ENCODE data around the gene ULBP1.

ULBP1 gene

GRCh38 chr6:149990212-149990660 is 26.5 kb downstream of the ULBP1 start:
- TF ChIP-seq TEAD4 (IDR thresholded peaks at IDR 0.05) (no peak), YY1 (IDR thresholded peaks at IDR 0.05; ENCODE audit: low read depth) (no peak), REST (IDR thresholded peaks at IDR 0.05; ENCODE audit: low read depth) (no peak), ZBTB7A (IDR thresholded peaks at IDR 0.05; ENCODE audit: low read depth) (no peak), TCF12 (IDR thresholded peaks at IDR 0.05; ENCODE audit: low read depth) (no peak), CREB1 (IDR thresholded peaks at IDR 0.05; ENCODE audit: low read depth) (no peak), EGR1 (IDR thresholded peaks at IDR 0.05) (no peak), TAF1 (IDR thresholded peaks at IDR 0.05; ENCODE audit: low read depth) (no peak), USF1 (IDR thresholded peaks at IDR 0.05) (no peak), FOXM1 (IDR thresholded peaks at IDR 0.05; ENCODE audit: borderline replicate concordance, low read depth) (no peak), EP300 (IDR thresholded peaks at IDR 0.05; ENCODE audit: borderline replicate concordance) (no peak), MAX (IDR thresholded peaks at IDR 0.05) (no peak), RAD21 (IDR thresholded peaks at IDR 0.05; ENCODE audit: low read depth) (no peak), NFIC (IDR thresholded peaks at IDR 0.05) (no peak), CEBPB (IDR thresholded peaks at IDR 0.05) (no peak)

GRCh38 chr6:149990661-149991471 is 27.1 kb downstream of the ULBP1 start:
- TF ChIP-seq ZBTB7A (IDR thresholded peaks at IDR 0.05; ENCODE audit: low read depth) (peak; percentile 58), TEAD4 (IDR thresholded peaks at IDR 0.05) (no peak)

- TF ChIP-seq CREB1 (IDR thresholded peaks at IDR 0.05; ENCODE audit: low read depth) = no peak
- TF ChIP-seq NFIC (IDR thresholded peaks at IDR 0.05) = no peak
- no peak for TF ChIP-seq ZBTB7A (IDR thresholded peaks at IDR 0.05; ENCODE audit: low read depth)
- no peak for TF ChIP-seq MAX (IDR thresholded peaks at IDR 0.05)
- TF ChIP-seq TCF12 (IDR thresholded peaks at IDR 0.05; ENCODE audit: low read depth) = no peak
- TF ChIP-seq RAD21 (IDR thresholded peaks at IDR 0.05; ENCODE audit: low read depth) = no peak
- no peak for TF ChIP-seq FOXM1 (IDR thresholded peaks at IDR 0.05; ENCODE audit: borderline replicate concordance, low read depth)
- TF ChIP-seq EP300 (IDR thresholded peaks at IDR 0.05; ENCODE audit: borderline replicate concordance) = no peak
- no peak for TF ChIP-seq TEAD4 (IDR thresholded peaks at IDR 0.05)
- TF ChIP-seq USF1 (IDR thresholded peaks at IDR 0.05) = no peak
- no peak for TF ChIP-seq EGR1 (IDR thresholded peaks at IDR 0.05)
- no peak for TF ChIP-seq TAF1 (IDR thresholded peaks at IDR 0.05; ENCODE audit: low read depth)
- TF ChIP-seq REST (IDR thresholded peaks at IDR 0.05; ENCODE audit: low read depth) = no peak
- no peak for TF ChIP-seq CEBPB (IDR thresholded peaks at IDR 0.05)
- no peak for TF ChIP-seq YY1 (IDR thresholded peaks at IDR 0.05; ENCODE audit: low read depth)
Observed at GRCh38 chr6:149991838-149992237, 28.1 kb downstream of the ULBP1 start.

- no peak for TF ChIP-seq FOXM1 (IDR thresholded peaks at IDR 0.05; ENCODE audit: borderline replicate concordance, low read depth)
- TF ChIP-seq EP300 (IDR thresholded peaks at IDR 0.05; ENCODE audit: borderline replicate concordance) = no peak
- TF ChIP-seq CEBPB (IDR thresholded peaks at IDR 0.05) = no peak
- TF ChIP-seq EGR1 (IDR thresholded peaks at IDR 0.05) = no peak
- no peak for TF ChIP-seq USF1 (IDR thresholded peaks at IDR 0.05)
- no peak for TF ChIP-seq YY1 (IDR thresholded peaks at IDR 0.05; ENCODE audit: low read depth)
- TF ChIP-seq REST (IDR thresholded peaks at IDR 0.05; ENCODE audit: low read depth) = no peak
- no peak for TF ChIP-seq ZBTB7A (IDR thresholded peaks at IDR 0.05; ENCODE audit: low read depth)
- no peak for TF ChIP-seq TAF1 (IDR thresholded peaks at IDR 0.05; ENCODE audit: low read depth)
- no peak for TF ChIP-seq RAD21 (IDR thresholded peaks at IDR 0.05; ENCODE audit: low read depth)
- TF ChIP-seq CREB1 (IDR thresholded peaks at IDR 0.05; ENCODE audit: low read depth) = no peak
- TF ChIP-seq MAX (IDR thresholded peaks at IDR 0.05) = no peak
- no peak for TF ChIP-seq TEAD4 (IDR thresholded peaks at IDR 0.05)
Observed at GRCh38 chr6:149995235-149995750, 31.6 kb downstream of the ULBP1 start.

Data from Ishikawa (cell line).